Activated naive CD4-positive, alpha-beta T cell treated with anti-CD3 and anti-CD28 coated beads, Interleukin-2, amount 50 U/mL, for 24 hours (primary cell): ENCODE results near the gene PIGN.

Experiments
- H3K27ac Mint-ChIP-seq: one replicate; pipeline ENCODE4 v1.8.0; 2021; ENCODE audit warnings: mild to moderate bottlenecking, mixed read lengths
- H3K27me3 Mint-ChIP-seq: one replicate; pipeline ENCODE4 v1.8.0; 2021; ENCODE audit warnings: mixed read lengths
- H3K36me3 Mint-ChIP-seq: one replicate; pipeline ENCODE4 v1.8.0; 2021; ENCODE audit warnings: mixed read lengths
- H3K4me1 Mint-ChIP-seq: one replicate; pipeline ENCODE4 v1.8.0; 2021; ENCODE audit warnings: mixed read lengths
- H3K4me3 Mint-ChIP-seq: one replicate; pipeline ENCODE4 v1.8.0; 2021; ENCODE audit warnings: mild to moderate bottlenecking, mixed read lengths
- H3K9me3 Mint-ChIP-seq: one replicate; pipeline ENCODE4 v1.8.0; 2021; ENCODE audit warnings: mixed read lengths

The PIGN gene

DNA sequence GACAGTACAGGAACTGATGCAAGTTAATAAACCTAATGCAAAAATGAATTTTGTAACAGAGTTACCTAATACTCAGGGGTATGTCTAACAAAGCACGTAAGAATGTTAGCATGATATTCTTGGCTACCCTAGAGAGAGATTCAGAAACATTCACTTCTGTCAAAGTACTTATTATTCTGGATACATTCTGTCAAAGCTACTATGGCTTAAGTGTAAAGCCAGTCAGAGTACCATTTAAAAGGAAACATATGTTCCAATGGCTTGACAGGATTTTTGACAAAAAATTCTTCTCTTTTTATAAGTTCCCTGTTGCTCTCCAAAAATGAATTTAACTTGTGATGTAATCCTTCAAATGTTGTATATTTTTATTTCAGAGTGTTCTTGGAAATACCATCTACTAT lies 85.5 kb downstream of the PIGN start:
- Mint-ChIP-seq H3K27ac (no peak overlapping the region), H3K4me3 (no peak overlapping the region), H3K9me3 (no peaks in the 10 kb centered on the region), H3K27me3 (no peaks in the 10 kb centered on the region), H3K36me3 (peaks cover 28% of the 10 kb centered on the region), H3K4me1 (peaks cover 4% of the 10 kb centered on the region)

DNA sequence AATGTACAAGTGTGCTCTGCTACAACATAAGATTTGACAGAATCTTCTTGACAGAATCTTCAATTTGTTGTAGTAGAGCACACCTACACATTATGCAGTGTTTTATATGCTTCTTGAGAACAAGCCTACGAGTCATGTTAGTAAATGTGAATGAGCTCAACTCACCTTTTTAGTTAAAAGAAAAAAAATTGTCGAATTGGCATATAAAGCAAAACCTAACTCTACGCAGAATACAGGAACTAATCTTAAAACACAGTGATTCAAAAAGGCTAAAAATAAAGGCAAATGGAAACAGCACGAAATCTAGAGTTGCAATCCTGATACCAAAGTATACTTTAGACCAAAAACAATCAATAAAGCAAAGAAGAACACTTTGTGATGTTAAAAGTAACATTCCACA lies 87.9 kb downstream of the PIGN start:
- peaks cover 29% of the 10 kb centered on the region for H3K36me3 Mint-ChIP-seq
- H3K9me3 Mint-ChIP-seq = no peaks in the 10 kb centered on the region
- no peak overlapping the region for H3K27ac Mint-ChIP-seq
- no peak overlapping the region for H3K4me3 Mint-ChIP-seq
- H3K27me3 Mint-ChIP-seq = no peaks in the 10 kb centered on the region
- H3K4me1 Mint-ChIP-seq = peaks cover 11% of the 10 kb centered on the region

DNA sequence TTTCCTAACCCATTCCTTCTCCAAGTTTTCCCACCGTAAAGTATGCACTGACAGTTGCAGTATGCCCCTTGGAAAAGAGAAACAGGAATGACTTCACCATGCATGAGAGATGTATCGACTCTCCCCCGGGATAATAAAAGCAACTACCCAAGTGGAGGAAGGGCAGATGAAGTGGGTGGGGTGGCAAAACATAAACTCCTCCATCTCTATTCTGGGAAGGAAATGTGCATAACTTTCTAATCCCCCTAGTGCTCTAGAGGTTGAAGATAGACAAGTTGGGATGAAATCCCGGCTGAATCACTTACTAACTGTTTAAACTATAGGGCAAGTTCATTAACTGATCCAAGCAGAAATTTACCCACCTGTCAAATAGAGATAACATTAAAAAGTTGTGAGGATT lies 89.2 kb downstream of the PIGN start:
- Mint-ChIP-seq H3K27me3 (no peaks in the 10 kb centered on the region), H3K4me1 (peaks cover 11% of the 10 kb centered on the region), H3K36me3 (peaks cover 32% of the 10 kb centered on the region), H3K9me3 (no peaks in the 10 kb centered on the region), H3K4me3 (no peak overlapping the region), H3K27ac (no peak overlapping the region)

GRCh38 chr18:62091487-62092120 lies 95.3 kb downstream of the PIGN start:
- Mint-ChIP-seq H3K36me3 (peaks cover 11% of the 10 kb centered on the region), H3K4me3 (no peak overlapping the region), H3K27ac (no peak overlapping the region), H3K27me3 (no peaks in the 10 kb centered on the region), H3K9me3 (no peaks in the 10 kb centered on the region), H3K4me1 (peaks cover 40% of the 10 kb centered on the region)

DNA sequence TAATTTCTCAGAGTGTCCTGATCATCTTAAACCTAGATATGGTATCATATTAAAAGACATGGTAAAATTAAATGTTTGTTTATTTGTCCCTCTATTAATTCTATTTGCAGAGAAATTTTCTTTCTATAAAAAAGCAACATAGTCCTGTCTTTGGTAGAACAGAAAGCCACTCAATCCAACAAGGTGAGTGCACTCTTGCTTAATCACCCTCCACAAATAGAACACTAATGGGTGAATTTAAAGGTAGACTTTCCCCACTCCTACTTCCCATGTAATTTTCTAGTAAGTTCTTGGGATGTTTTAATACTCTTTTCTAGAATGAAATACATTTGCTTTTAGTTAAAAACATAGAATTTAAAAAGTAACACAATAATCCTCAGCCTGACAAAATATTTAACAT lies 97.7 kb downstream of the PIGN start:
- H3K36me3 Mint-ChIP-seq = peaks cover 17% of the 10 kb centered on the region
- H3K4me3 Mint-ChIP-seq = no peak overlapping the region
- H3K27ac Mint-ChIP-seq = no peak overlapping the region
- H3K9me3 Mint-ChIP-seq = no peaks in the 10 kb centered on the region
- no peaks in the 10 kb centered on the region for H3K27me3 Mint-ChIP-seq
- H3K4me1 Mint-ChIP-seq = peaks cover 41% of the 10 kb centered on the region

DNA sequence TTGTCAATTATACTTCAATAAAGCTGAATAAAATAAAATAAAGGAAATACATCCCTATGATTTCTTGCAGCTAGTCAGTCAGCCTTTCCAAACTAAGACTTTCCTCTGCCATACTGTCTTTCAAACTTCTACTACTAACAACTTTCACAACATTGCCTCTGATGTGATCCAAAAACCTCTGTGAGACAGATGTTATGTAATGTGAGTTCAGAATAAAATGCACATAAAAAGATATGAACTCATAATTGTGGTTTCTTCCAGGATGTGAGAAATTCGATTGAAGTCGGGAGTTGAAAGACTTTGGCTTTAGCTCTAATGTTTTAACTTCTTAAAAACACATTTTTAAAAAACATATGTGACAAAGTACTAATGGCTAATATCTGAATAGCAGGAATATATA lies 98.7 kb downstream of the PIGN start:
- Mint-ChIP-seq H3K36me3 (peaks cover 15% of the 10 kb centered on the region), H3K4me3 (no peak overlapping the region), H3K9me3 (no peaks in the 10 kb centered on the region), H3K27ac (no peak overlapping the region), H3K4me1 (peaks cover 41% of the 10 kb centered on the region), H3K27me3 (no peaks in the 10 kb centered on the region)

GRCh38 chr18:62085756-62086155 lies 101.1 kb downstream of the PIGN start:
- H3K27me3 Mint-ChIP-seq = no peaks in the 10 kb centered on the region
- H3K4me3 Mint-ChIP-seq = no peak overlapping the region
- no peaks in the 10 kb centered on the region for H3K9me3 Mint-ChIP-seq
- H3K4me1 Mint-ChIP-seq = peaks cover 37% of the 10 kb centered on the region
- peaks cover 21% of the 10 kb centered on the region for H3K36me3 Mint-ChIP-seq
- H3K27ac Mint-ChIP-seq = no peak overlapping the region

GRCh38 chr18:62081761-62082294 lies 105.0 kb downstream of the PIGN start:
- Mint-ChIP-seq H3K4me1 (peaks cover 10% of the 10 kb centered on the region), H3K27me3 (no peaks in the 10 kb centered on the region), H3K36me3 (peaks cover 23% of the 10 kb centered on the region), H3K4me3 (no peak overlapping the region), H3K27ac (no peak overlapping the region), H3K9me3 (no peaks in the 10 kb centered on the region)

GRCh38 chr18:62081248-62081647 lies 105.6 kb downstream of the PIGN start:
- H3K27me3 Mint-ChIP-seq = no peaks in the 10 kb centered on the region
- H3K27ac Mint-ChIP-seq = no peak overlapping the region
- H3K4me3 Mint-ChIP-seq = no peak overlapping the region
- no peaks in the 10 kb centered on the region for H3K9me3 Mint-ChIP-seq
- peaks cover 7% of the 10 kb centered on the region for H3K4me1 Mint-ChIP-seq
- peaks cover 22% of the 10 kb centered on the region for H3K36me3 Mint-ChIP-seq

DNA sequence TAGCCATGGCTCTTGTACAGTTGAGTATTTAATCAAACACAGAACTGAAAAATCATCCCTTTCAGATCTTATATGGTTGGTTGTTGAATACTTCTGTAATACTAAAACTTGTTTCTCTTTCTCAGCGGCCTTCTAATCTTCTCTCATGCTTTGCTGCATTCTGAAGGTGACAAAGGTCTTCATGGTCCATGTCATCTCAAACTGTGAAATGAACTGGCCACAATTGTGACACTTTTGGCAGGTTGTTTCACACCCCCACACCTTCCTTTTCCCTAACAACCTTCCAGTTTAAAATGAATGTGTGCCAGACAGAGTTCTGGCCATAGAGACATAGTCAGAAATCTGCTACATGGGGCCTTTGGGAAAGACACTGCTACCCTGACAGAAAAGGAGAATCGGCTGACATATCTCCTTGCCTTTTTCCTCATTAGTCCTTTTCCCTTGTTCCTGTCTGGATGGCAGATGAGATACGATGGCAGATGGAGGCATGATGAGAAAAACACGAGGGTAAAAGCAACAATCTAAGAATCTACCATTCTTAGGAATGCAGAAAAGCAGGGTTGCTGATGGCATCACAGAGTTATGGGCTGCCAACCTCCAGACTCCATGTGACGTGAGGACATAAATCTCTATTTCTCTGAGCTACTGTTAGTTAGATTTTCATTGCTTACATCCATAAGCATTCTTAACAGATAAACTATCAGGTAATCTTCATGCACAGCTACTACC lies 106.5 kb downstream of the PIGN start:
- Mint-ChIP-seq H3K4me3 (no peak overlapping the region), H3K36me3 (peaks cover 17% of the 10 kb centered on the region), H3K9me3 (no peaks in the 10 kb centered on the region), H3K4me1 (no peaks in the 10 kb centered on the region), H3K27me3 (no peaks in the 10 kb centered on the region), H3K27ac (no peak overlapping the region)

DNA sequence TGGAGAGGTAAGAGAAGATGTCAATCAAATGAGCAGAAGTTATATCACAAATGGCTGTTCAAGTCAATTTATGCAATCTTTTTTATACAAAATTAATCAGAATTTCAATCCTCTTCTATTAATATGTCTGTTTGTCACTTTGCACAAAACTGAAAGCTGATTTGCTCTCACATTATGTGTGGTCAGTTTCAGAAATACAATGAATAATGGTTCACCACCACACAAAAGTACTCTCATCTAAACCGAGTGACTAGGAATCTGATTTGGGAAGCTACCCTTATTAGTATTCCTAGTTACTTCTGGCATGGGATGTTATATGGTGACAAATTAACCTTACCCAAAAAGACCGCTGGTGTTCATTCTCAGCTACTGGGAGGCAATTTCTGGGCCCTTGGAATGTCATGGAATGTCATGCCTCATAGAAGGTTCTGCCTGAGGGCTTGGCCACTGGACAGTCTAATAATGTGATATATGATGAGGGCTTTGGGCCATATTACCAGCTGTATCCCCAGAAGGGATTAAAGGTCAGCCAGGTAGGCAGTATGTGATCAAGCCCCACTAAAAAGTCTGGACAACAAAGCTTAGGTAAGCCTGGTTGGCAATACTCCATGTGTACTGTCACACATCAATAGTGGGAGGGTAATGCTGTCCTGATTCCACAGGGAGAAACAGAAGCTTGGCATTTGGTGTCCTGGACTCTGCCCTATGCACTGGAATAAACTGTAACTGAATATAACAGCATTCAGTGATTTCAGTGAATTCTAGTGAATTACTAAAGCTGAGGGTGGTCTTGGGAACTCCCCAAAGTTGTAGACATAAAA lies 113.2 kb downstream of the PIGN start:
- no peak overlapping the region for H3K27ac Mint-ChIP-seq
- peaks cover 14% of the 10 kb centered on the region for H3K36me3 Mint-ChIP-seq
- H3K27me3 Mint-ChIP-seq = no peaks in the 10 kb centered on the region
- no peak overlapping the region for H3K4me3 Mint-ChIP-seq
- H3K4me1 Mint-ChIP-seq = no peaks in the 10 kb centered on the region
- peaks cover 1% of the 10 kb centered on the region for H3K9me3 Mint-ChIP-seq

DNA sequence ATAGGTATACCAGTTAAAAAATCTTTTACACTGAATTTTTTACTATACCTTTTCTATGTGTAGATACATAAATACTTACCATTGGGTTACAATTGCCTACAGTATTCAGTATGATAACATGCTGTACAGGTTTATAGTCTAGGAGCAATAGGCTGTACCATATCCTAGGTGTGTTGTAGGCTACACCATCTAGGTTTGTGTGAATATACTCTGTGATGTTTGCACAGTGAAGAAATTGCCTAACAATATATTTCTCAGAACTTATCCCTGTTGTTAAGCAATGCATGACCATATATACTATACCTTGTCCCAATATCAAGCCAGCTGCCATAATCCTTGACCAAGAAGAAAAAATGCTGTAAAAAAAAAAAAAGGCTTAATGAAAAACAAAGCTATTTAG lies 114.5 kb downstream of the PIGN start:
- peaks cover 16% of the 10 kb centered on the region for H3K36me3 Mint-ChIP-seq
- H3K4me3 Mint-ChIP-seq = no peak overlapping the region
- H3K27ac Mint-ChIP-seq = no peak overlapping the region
- peaks cover 7% of the 10 kb centered on the region for H3K9me3 Mint-ChIP-seq
- H3K27me3 Mint-ChIP-seq = no peaks in the 10 kb centered on the region
- no peaks in the 10 kb centered on the region for H3K4me1 Mint-ChIP-seq

- Mint-ChIP-seq H3K27me3 (no peaks in the 10 kb centered on the region), H3K4me3 (no peak overlapping the region), H3K4me1 (no peaks in the 10 kb centered on the region), H3K27ac (no peak overlapping the region), H3K36me3 (peaks cover 23% of the 10 kb centered on the region), H3K9me3 (peaks cover 12% of the 10 kb centered on the region)
Measured at GRCh38 chr18:62071071-62071470, 115.8 kb downstream of the PIGN start.

DNA sequence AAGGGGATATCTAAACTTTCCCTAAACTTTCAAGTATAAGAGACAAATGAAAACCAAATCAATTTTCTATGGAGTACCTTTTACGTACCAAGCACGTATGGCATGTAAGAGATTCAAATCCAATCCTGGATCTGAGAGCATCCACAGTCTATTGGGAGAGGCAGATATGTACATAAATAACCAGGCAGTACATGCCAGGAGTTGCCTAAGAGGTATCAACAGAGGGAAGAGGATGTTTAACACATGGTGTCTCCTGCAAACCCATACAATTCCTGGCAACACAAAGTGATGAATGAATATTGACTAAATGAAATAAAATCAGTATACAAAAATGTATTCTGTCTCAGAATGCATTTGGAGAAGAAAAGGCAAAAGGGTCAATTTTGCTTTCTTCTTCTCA lies 116.6 kb downstream of the PIGN start:
- Mint-ChIP-seq H3K4me3 (no peak overlapping the region), H3K36me3 (peaks cover 23% of the 10 kb centered on the region), H3K4me1 (no peaks in the 10 kb centered on the region), H3K27ac (no peak overlapping the region), H3K9me3 (peaks cover 12% of the 10 kb centered on the region), H3K27me3 (no peaks in the 10 kb centered on the region)

GRCh38 chr18:62069556-62069955 lies 117.3 kb downstream of the PIGN start:
- H3K27ac Mint-ChIP-seq = no peak overlapping the region

More at GRCh38 chr18:62069556-62069955, 117.3 kb downstream of the PIGN start:
- no peaks in the 10 kb centered on the region for H3K27me3 Mint-ChIP-seq
- no peak overlapping the region for H3K4me3 Mint-ChIP-seq
- peaks cover 30% of the 10 kb centered on the region for H3K36me3 Mint-ChIP-seq
- H3K4me1 Mint-ChIP-seq = no peaks in the 10 kb centered on the region
- H3K9me3 Mint-ChIP-seq = peaks cover 14% of the 10 kb centered on the region
